ENCODE measurements around the gene GALNS.
A peak's percentile ranks its signal among the peaks of the same experiment; 100 is the strongest.

GALNS gene

DNA sequence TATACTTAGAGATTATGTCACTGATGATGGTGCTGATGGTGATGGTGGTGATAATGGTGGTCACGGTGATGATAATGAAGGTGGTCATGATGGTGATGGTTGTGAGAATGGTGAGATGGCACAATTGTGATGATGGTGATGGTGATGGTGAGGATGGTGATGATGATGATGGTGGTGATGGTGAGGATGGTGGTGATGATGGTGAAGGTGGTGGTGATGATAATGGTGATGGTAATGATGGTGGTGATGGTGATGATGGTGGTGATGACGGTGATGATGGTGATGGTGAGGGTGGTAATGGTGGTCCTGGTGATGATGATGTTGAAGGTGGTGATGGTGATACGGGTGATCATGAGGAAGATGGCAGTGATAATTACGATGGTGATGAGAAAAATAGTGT is 58.7 kb downstream of the GALNS start:
- H3K27me3 ChIP-seq (ENCODE audit: insufficient read depth, poor library complexity, severe bottlenecking), result no peaks in the 10 kb centered on the region
- H3K27ac ChIP-seq (ENCODE audit: poor library complexity, severe bottlenecking), result no peak overlapping the region
- ATAC-seq (ENCODE audit: low read depth) (no peak), DNase-seq (ENCODE audit: low spot score) (no peak)
- no peaks in the 10 kb centered on the region for H3K4me1 ChIP-seq (ENCODE audit: insufficient read depth, poor library complexity, severe bottlenecking)
- no peaks in the 10 kb centered on the region for H3K9me3 ChIP-seq (ENCODE audit: severe bottlenecking)
- no peak overlapping the region for H3K4me3 ChIP-seq (ENCODE audit: severe bottlenecking)
- TF ChIP-seq, protein P1, sequence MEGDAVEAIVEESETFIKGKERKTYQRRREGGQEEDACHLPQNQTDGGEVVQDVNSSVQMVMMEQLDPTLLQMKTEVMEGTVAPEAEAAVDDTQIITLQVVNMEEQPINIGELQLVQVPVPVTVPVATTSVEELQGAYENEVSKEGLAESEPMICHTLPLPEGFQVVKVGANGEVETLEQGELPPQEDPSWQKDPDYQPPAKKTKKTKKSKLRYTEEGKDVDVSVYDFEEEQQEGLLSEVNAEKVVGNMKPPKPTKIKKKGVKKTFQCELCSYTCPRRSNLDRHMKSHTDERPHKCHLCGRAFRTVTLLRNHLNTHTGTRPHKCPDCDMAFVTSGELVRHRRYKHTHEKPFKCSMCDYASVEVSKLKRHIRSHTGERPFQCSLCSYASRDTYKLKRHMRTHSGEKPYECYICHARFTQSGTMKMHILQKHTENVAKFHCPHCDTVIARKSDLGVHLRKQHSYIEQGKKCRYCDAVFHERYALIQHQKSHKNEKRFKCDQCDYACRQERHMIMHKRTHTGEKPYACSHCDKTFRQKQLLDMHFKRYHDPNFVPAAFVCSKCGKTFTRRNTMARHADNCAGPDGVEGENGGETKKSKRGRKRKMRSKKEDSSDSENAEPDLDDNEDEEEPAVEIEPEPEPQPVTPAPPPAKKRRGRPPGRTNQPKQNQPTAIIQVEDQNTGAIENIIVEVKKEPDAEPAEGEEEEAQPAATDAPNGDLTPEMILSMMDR (IDR thresholded peaks at IDR 0.05; ENCODE audit: poor library complexity, severe bottlenecking), result no peak
- H3K36me3 ChIP-seq (ENCODE audit: low read depth), result no peaks in the 10 kb centered on the region

DNA sequence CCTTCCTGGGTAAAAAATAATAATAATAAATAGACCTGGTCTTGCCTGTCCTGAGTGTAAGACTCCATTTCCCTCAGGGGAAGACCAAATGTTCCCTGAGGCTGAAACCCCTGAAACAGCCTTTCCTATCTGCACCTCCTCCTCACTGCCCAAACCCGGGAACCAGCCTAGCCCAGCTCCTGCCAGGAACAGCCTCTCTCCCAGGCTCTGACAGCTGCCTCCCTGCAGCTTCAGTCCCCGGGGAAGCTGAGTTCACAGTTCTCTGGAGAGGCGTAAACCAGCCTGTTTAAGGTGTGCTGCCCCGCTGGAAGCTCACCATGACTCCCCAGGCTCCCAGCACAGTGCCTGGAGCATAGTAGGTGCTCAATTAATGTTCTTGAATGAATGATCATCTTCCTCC is 60.5 kb downstream of the GALNS start:
- no peaks in the 10 kb centered on the region for H3K4me1 ChIP-seq (ENCODE audit: insufficient read depth, poor library complexity, severe bottlenecking)
- ATAC-seq (ENCODE audit: low read depth) (no peak), DNase-seq (ENCODE audit: low spot score) (no peak)
- H3K4me3 ChIP-seq (ENCODE audit: severe bottlenecking), result no peak overlapping the region
- TF ChIP-seq, protein P1 (IDR thresholded peaks at IDR 0.05; ENCODE audit: poor library complexity, severe bottlenecking), result no peak
- no peaks in the 10 kb centered on the region for H3K36me3 ChIP-seq (ENCODE audit: low read depth)
- H3K27ac ChIP-seq (ENCODE audit: poor library complexity, severe bottlenecking), result no peak overlapping the region
- H3K9me3 ChIP-seq (ENCODE audit: severe bottlenecking), result no peaks in the 10 kb centered on the region
- H3K27me3 ChIP-seq (ENCODE audit: insufficient read depth, poor library complexity, severe bottlenecking), result peaks cover 4% of the 10 kb centered on the region

DNA sequence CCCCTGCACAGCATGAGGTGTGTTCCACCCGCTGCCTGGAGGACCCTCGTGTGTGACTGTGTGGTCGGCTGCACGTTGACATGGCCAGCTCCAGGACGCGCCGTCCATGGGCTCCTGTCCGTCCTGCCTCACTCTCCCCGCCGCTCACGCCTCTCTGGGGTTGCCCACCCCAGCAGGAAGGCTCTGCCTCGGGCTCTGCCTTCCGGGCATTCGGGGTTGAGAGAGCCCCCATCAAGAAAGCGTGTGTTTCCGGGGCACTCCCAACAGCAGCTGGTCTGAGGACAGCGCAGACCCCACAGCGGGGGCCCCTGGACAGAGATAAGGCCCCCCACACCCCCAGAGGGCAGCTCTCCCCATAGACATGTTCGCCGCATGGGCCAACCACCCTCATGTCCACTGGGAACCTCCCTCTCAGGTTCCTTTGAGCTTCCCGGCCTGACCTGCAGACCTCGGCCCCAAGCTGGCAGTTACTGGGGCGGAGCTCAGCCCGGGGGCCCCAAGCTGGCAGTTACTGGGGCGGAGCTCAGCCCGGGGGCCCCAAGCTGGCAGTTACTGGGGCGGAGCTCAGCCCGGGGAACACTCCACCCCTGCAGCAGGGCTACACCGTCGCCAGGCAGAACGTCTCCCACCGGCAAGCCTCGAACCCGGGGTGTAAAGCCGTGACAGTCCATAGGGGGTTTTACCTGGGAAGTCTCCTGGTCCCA is 63.3 kb downstream of the GALNS start:
- peak; percentile 45 for DNase-seq (ENCODE audit: low spot score)

DNA sequence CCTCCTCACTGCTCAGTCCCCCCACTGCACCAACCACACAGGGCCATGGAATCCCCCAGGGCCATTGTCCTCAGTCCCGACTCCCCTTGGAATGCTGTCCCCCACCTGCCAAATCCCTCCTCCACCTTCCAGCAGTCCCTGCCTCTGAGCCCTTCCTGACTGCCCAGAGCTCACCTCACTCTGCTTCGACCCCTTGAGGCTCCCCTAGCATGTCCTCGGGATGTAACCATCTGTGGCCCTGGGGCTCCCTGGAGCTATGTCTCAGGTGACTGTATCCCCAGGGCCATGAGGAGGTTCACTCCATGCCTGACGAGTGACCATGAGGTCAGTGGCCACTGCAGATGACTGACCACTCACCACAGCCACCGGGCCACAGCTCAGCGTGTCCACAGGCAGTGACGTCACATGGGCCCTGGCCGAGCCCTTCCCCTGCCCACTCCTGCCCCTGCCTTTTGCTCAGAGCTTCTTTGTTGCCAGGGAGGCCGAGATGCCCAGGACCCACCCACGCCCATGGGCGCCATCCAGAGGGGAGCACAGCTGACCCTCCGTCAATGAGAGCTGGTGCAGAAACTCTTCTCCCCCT is 64.0 kb downstream of the GALNS start:
- DNase-seq (ENCODE audit: low spot score) (peak; percentile 56), ATAC-seq (ENCODE audit: low read depth) (0 out of 3 replicates have a peak, but pooled peaks have one; percentile 5)
- Histone ChIP-seq H3K27ac (ENCODE audit: poor library complexity, severe bottlenecking) (no peak overlapping the region), H3K27me3 (ENCODE audit: insufficient read depth, poor library complexity, severe bottlenecking) (peaks cover 4% of the 10 kb centered on the region), H3K4me3 (ENCODE audit: severe bottlenecking) (no peak overlapping the region), H3K9me3 (ENCODE audit: severe bottlenecking) (no peaks in the 10 kb centered on the region), H3K4me1 (ENCODE audit: insufficient read depth, poor library complexity, severe bottlenecking) (no peaks in the 10 kb centered on the region), H3K36me3 (ENCODE audit: low read depth) (no peaks in the 10 kb centered on the region)
- TF ChIP-seq, protein P1 (IDR thresholded peaks at IDR 0.05; ENCODE audit: poor library complexity, severe bottlenecking), result no peak

More for the DNA sequence above, 63.3 kb downstream of the GALNS start:
- H3K9me3 ChIP-seq (ENCODE audit: severe bottlenecking), result no peaks in the 10 kb centered on the region
- no peak overlapping the region for H3K27ac ChIP-seq (ENCODE audit: poor library complexity, severe bottlenecking)
- no peaks in the 10 kb centered on the region for H3K4me1 ChIP-seq (ENCODE audit: insufficient read depth, poor library complexity, severe bottlenecking)
- TF ChIP-seq, protein P1 (IDR thresholded peaks at IDR 0.05; ENCODE audit: poor library complexity, severe bottlenecking), result no peak
- H3K4me3 ChIP-seq (ENCODE audit: severe bottlenecking), result no peak overlapping the region
- no peak for ATAC-seq (ENCODE audit: low read depth)
- H3K27me3 ChIP-seq (ENCODE audit: insufficient read depth, poor library complexity, severe bottlenecking), result peaks cover 4% of the 10 kb centered on the region
- no peaks in the 10 kb centered on the region for H3K36me3 ChIP-seq (ENCODE audit: low read depth)

DNA sequence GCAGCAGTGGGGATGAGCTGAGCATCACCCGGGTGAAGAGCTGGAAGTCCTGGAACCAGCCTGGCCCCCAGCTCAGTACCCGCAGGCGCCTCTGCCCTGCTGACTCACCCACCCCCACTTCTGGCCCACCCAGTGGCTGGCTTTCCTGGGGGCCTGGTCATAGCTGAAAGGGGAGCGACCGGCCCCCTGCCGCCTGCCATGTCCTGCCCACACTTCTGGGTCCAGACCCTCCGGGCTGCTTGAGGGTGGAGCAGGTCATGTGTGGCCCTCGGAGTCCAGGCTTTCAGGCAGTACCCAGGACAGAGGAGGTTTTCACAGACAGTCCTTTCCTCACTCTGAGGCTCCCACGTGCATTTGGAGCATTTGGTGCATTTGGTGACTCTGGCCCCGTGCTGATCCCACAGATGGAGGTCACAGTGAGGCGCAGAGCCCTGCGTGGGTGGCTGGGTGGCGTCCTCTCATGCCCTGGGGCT is 64.6 kb downstream of the GALNS start:
- DNase-seq (ENCODE audit: low spot score) (peak; percentile 65), ATAC-seq (ENCODE audit: low read depth) (peak; percentile 22; the same call in 1 of the 3 replicates)
- Histone ChIP-seq H3K27ac (ENCODE audit: poor library complexity, severe bottlenecking) (no peak overlapping the region), H3K9me3 (ENCODE audit: severe bottlenecking) (no peaks in the 10 kb centered on the region), H3K4me3 (ENCODE audit: severe bottlenecking) (no peak overlapping the region), H3K36me3 (ENCODE audit: low read depth) (no peaks in the 10 kb centered on the region), H3K27me3 (ENCODE audit: insufficient read depth, poor library complexity, severe bottlenecking) (peaks cover 4% of the 10 kb centered on the region), H3K4me1 (ENCODE audit: insufficient read depth, poor library complexity, severe bottlenecking) (no peaks in the 10 kb centered on the region)
- TF ChIP-seq, protein P1 (IDR thresholded peaks at IDR 0.05; ENCODE audit: poor library complexity, severe bottlenecking), result no peak
